ENCODE data around the gene CFAP119. TPM values are rescaled to one million over a fixed set of nuclear protein-coding genes. Genes with fewer than 3 reads are reported as not detected.

Gene CFAP119
- polyA plus RNA-seq, 1 donor (not counting 4 experiments of a cell fraction or from before 2014, with no cell fraction given): 3.0 TPM

- H2AFZ ChIP-seq (ENCODE audit: control insufficient read depth, low read length): no peak overlapping the region
- H3K79me2 ChIP-seq (ENCODE audit: control insufficient read depth, insufficient read depth, low read length): peaks cover 39% of the 10 kb centered on the region
- H3K9ac ChIP-seq (ENCODE audit: control insufficient read depth, extremely low read depth, insufficient read depth, low read length): no peak overlapping the region
- H3K4me2 ChIP-seq (ENCODE audit: control insufficient read depth, extremely low read depth, insufficient read depth, low read depth, low read length): no peak overlapping the region
- TF ChIP-seq, protein P1, sequence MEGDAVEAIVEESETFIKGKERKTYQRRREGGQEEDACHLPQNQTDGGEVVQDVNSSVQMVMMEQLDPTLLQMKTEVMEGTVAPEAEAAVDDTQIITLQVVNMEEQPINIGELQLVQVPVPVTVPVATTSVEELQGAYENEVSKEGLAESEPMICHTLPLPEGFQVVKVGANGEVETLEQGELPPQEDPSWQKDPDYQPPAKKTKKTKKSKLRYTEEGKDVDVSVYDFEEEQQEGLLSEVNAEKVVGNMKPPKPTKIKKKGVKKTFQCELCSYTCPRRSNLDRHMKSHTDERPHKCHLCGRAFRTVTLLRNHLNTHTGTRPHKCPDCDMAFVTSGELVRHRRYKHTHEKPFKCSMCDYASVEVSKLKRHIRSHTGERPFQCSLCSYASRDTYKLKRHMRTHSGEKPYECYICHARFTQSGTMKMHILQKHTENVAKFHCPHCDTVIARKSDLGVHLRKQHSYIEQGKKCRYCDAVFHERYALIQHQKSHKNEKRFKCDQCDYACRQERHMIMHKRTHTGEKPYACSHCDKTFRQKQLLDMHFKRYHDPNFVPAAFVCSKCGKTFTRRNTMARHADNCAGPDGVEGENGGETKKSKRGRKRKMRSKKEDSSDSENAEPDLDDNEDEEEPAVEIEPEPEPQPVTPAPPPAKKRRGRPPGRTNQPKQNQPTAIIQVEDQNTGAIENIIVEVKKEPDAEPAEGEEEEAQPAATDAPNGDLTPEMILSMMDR (optimal IDR thresholded peaks at IDR 0.05 in 1 of 3, IDR thresholded peaks at IDR 0.05 in 1 of 3, conservative IDR thresholded peaks at IDR 0.05 in 1 of 3; ENCODE audit: extremely low read depth in 1 of 3, insufficient read depth in 2 of 3, low read length in 3 of 3): no peak
- no peak for TF ChIP-seq EZH2 (IDR thresholded peaks at IDR 0.05; ENCODE audit: low read length)
- H3K4me1 ChIP-seq (ENCODE audit: control insufficient read depth, extremely low read depth, insufficient read depth, low read length): no peaks in the 10 kb centered on the region
- no peaks in the 10 kb centered on the region for H3K27me3 ChIP-seq (ENCODE audit: control insufficient read depth, extremely low read depth, insufficient read depth, low read length)
- no peaks in the 10 kb centered on the region for H3K9me1 ChIP-seq (ENCODE audit: control insufficient read depth, extremely low read depth, insufficient read depth, low read length)
- H3K9me3 ChIP-seq (ENCODE audit: control insufficient read depth, low read depth, low read length): no peaks in the 10 kb centered on the region
- FAIRE-seq (no peak), DNase-seq (ENCODE audit: low read depth, low spot score) (no peak)
- H3K27ac ChIP-seq (ENCODE audit: control insufficient read depth, insufficient read depth, low read length): no peak overlapping the region
- no peak overlapping the region for H3K4me3 ChIP-seq (ENCODE audit: control insufficient read depth in 2 of 3, extremely low read depth in 1 of 3, insufficient read depth in 2 of 3, low read depth in 1 of 3, low read length in 3 of 3)
- no peaks in the 10 kb centered on the region for H4K20me1 ChIP-seq (ENCODE audit: control insufficient read depth, extremely low read depth, insufficient read depth, low read length)
- dilution Hi-C loops (cut with MboI; ENCODE audit: extremely low pct_ligation_motif_present, low sequenced_read_pairs): no loop called here
- peaks cover 56 to 57% of the 10 kb centered on the region in 2 experiments for H3K36me3 ChIP-seq (ENCODE audit: control insufficient read depth in 2 of 2, extremely low read depth in 1 of 2, insufficient read depth in 2 of 2, low read length in 2 of 2)
These were observed 37.0 kb downstream of the CFAP119 start for GRCh38 chr16:30724641-30725417.

DNA sequence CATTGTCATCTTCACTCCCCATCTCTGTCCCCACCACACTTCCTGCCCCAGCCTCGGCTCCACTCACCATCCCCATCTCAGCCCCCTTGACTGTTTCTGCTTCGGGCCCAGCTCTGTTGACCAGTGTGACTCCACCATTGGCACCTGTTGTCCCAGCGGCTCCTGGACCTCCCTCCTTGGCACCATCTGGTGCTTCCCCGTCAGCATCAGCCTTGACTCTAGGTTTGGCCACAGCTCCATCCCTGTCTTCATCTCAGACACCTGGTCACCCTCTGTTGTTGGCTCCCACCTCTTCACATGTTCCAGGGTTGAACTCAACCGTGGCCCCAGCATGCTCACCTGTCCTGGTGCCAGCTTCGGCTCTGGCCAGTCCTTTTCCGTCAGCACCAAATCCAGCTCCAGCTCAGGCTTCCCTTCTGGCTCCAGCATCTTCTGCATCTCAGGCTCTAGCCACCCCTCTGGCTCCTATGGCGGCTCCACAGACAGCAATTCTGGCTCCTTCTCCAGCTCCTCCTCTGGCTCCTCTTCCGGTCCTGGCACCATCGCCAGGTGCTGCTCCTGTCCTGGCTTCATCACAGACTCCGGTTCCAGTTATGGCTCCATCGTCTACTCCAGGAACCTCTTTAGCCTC, 38.0 kb downstream of the CFAP119 start:
- no peaks in the 10 kb centered on the region for H3K27me3 ChIP-seq (ENCODE audit: control insufficient read depth, extremely low read depth, insufficient read depth, low read length)
- no peaks in the 10 kb centered on the region for H3K9me3 ChIP-seq (ENCODE audit: control insufficient read depth, low read depth, low read length)
- H3K79me2 ChIP-seq (ENCODE audit: control insufficient read depth, insufficient read depth, low read length): peaks cover 45% of the 10 kb centered on the region
- TF ChIP-seq, protein P1 (optimal IDR thresholded peaks at IDR 0.05 in 1 of 3, IDR thresholded peaks at IDR 0.05 in 1 of 3, conservative IDR thresholded peaks at IDR 0.05 in 1 of 3; ENCODE audit: extremely low read depth in 1 of 3, insufficient read depth in 2 of 3, low read length in 3 of 3): no peak
- no peak for TF ChIP-seq EZH2 (IDR thresholded peaks at IDR 0.05; ENCODE audit: low read length)
- H2AFZ ChIP-seq (ENCODE audit: control insufficient read depth, low read length): no peak overlapping the region
- no peaks in the 10 kb centered on the region for H3K4me1 ChIP-seq (ENCODE audit: control insufficient read depth, extremely low read depth, insufficient read depth, low read length)
- FAIRE-seq: no peak
- H3K36me3 ChIP-seq (ENCODE audit: control insufficient read depth in 2 of 2, extremely low read depth in 1 of 2, insufficient read depth in 2 of 2, low read length in 2 of 2): peaks cover 54 to 55% of the 10 kb centered on the region in 2 experiments
- no peak overlapping the region for H3K4me2 ChIP-seq (ENCODE audit: control insufficient read depth, extremely low read depth, insufficient read depth, low read depth, low read length)
- no peak overlapping the region for H3K4me3 ChIP-seq (ENCODE audit: control insufficient read depth in 2 of 3, extremely low read depth in 1 of 3, insufficient read depth in 2 of 3, low read depth in 1 of 3, low read length in 3 of 3)
- no peaks in the 10 kb centered on the region for H3K9me1 ChIP-seq (ENCODE audit: control insufficient read depth, extremely low read depth, insufficient read depth, low read length)
- no peak overlapping the region for H3K9ac ChIP-seq (ENCODE audit: control insufficient read depth, extremely low read depth, insufficient read depth, low read length)
- dilution Hi-C loops (cut with MboI; ENCODE audit: extremely low pct_ligation_motif_present, low sequenced_read_pairs): no loop called here
- no peaks in the 10 kb centered on the region for H4K20me1 ChIP-seq (ENCODE audit: control insufficient read depth, extremely low read depth, insufficient read depth, low read length)
- no peak for DNase-seq (ENCODE audit: low read depth, low spot score)
- no peak overlapping the region for H3K27ac ChIP-seq (ENCODE audit: control insufficient read depth, insufficient read depth, low read length)
